T-helper 1 cell (primary cell): ENCODE data around the gene NR1H4.
A peak's percentile ranks its signal among the peaks of the same experiment; 100 is the strongest.
"Not testable (repeated sequence)": the region's sequence is repeated elsewhere in the genome, so short reads cannot be mapped to it uniquely, and the experiment has no call there.

Source experiments
- DNase-seq, 5 donors: peaks; one replicate each; pipeline ENCODE4 v3.0.0-alpha.2; 2012 to 2020
- total RNA-seq, 4 donors: gene quantifications; one replicate each; lab custom pipeline; 2026; lab: John Stamatoyannopoulos, UW

NR1H4 gene
- total RNA-seq, result 0 reads per million in 4 donors

DNA sequence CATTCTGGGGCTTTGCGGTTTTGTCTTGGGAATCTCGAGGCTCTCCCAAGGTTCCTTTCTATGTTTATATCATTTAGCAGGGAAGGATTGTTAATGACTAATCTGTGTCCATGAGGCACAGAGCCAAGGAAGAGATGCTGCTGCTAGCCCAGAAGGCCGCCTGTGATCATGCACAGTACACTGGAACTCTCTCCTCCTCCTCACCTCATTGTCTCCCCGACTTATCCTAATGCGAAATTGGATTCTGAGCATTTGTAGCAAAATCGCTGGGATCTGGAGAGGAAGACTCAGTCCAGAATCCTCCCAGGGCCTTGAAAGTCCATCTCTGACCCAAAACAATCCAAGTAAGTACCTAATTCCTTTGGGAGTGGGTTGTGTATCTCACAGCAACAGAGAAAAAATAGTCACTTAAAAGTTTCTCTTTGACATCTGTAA, at the start of gene NR1H4:
Gene NR1H4, plus strand, starts transcription at position 151 of the 435 bp plus-strand sequence. CDS start 19,458 bp downstream, outside the sequence.
- DNase-seq, result no peak

DNA sequence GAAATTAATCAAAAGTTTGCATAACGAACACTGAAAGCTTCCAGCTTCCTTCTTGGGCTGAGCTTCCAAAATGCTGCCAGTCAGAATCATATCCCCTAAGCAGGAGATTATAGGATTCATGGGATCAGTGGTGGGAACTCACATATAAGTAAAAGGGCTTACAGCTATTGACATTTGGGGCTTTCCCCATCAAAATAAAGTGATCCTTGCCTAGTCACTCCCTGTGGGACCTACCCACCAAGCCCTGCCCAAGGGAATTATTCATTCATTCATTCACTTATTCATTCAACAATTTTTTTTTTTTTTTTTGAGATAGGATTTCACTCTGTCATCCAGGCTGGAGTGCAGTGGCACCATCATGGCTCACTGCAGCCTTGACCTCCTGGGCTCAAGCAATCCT, 47.5 kb upstream of the NR1H4 start:
- no peak for DNase-seq

DNA sequence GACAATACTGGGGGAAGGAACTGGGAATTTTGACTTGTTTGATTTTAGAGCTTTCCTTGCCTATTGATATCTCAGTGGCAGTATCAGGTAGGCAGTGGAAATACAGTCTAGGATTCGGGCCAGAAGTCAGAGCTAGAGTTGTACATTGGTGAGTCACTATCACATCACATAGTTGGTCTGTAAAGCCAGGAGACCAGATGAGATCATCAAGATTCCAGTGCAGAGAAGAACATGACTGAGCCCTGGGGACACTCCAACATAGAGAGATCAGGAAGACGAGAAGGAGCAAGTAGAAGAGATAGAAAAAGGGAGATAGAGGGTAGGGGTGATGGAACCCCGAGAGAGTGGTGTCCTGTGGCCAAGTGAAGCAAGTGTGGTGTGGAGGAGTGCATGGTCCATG, 46.6 kb upstream of the NR1H4 start:
- no peak for DNase-seq

DNA sequence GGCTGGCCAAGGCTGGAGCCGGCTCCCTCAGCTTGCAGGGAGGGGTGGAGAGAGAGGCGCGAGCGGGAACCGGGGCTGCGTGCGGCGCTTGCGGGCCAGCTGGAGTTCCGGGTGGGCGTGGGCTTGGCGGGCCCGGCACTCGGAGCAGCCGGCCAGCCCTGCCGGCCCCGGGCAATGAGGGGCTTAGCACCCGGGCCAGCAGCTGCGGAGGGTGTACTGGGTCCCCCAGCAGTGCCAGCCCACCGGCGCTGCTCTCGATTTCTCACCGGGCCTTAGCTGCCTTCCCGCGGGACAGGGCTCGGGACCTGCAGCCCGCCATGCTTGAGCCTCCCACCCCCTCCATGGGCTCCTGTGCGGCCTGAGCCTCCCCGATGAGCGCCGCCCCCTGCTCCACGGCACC, 43.4 kb upstream of the NR1H4 start:
- DNase-seq, result not testable (repeated sequence)

DNA sequence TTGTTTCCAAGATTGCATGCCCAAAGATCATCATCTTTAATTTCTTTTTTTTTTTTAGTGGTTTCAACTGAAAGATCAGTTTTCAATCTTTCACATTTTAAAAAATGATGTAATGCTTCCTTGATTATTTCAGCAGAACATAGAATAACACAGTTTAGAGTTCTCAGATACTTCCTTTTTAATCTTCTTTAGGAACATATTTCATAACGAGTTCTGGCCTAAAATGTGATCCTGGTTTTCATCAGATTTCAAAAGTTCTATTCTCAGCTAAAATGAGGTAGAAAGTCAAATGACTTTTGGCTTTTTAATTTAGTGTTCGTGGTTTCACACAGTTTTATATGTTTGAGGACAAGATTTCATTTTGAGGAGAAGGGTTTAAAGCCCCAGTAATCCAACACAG, 40.0 kb upstream of the NR1H4 start:
- no peak for DNase-seq

DNA sequence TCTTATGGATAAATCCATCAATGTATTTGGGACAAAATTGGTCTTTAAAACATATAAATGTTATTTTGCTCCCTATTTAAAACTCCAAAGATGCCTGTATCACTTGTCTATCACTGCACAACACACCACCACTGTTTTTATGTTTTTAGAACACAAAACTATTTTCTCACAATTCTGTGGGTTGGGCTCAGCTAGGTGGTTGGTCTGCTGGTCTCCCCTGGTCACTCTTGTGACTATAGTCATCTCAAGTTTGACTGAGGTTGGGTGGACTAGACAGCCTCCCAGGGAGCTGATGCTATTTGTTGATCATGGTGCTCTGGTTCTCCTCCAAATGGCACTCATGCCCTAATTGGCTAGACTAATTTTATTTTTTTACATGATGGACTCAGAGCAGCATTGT, 39.5 kb upstream of the NR1H4 start:
- no peak for DNase-seq

DNA sequence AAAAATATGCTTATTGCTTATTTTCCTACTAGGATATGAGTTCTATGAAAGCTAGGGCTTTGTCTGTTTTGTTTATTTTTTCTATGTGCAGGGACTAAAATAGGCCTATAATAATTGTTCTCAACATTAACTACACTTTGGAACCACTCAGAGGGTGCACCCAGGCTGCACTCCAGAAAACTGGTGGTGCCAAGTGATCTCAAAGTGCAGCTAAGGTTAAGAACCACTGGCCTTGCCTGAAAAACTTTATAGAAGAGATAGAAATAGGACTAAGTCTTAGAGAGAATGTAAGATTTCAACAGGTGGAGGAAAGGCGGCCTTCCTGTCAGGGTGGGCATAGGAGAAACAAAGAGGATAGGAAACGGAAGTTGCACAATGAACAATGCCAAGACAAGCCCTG, 37.7 kb upstream of the NR1H4 start:
- no peak for DNase-seq

DNA sequence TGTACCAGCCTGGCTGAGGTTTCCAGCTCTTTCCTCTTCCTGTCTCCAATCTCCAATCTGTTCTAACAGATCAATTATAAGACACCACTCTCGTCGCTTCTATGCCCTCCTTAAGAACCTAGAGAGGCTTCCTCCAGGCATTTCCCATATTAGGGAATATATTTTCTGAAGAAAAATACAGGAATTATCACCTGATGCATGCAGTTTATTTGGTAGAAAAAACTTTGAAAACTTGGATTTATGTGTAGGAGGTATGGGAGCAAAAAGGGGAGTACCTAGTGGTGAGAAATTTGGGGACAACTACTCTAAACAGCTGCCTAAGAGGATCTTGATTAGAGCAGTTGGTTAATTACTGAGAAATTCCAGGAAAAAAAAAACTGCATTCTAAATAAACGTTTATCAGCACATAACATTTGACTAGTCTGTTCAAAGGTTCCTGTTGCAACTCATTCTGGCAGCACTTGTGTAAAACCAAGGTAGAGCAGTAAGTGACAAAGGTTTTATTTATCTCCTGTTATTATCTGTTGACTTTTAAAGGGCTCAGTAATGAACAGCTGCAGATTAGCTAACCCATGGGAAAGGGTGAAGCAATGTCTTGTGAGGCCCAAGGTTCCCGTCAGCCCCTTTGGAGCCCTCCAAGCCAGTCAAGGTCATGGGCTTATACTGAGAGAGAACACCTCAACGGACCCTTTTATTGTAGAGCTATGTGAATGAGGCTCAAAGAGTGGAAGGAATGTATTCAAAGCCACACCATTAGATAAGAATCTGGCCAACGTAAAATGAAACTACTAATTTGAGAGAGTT, 36.4 kb upstream of the NR1H4 start:
- peak in 1 of 5 donors; percentile 6 for DNase-seq

DNA sequence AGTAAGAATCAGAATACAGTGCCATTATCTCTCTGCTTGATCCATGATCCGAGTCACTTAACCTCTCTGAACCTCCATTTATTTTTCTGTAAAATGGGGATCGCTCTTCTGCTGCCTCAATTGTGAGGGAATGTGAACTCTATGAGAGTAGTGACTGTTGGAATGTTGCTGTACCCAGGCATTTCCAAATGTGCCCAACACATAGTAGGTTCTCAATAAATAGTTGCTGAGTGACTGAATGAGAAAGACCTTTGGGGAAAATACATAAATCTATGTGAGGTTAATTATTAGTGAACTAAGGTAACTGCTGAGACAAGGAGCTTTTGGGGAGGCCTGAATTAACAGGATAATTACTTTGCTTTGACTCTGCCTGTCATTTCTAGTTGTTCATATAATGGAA, 33.9 kb upstream of the NR1H4 start:
- DNase-seq, result no peak

DNA sequence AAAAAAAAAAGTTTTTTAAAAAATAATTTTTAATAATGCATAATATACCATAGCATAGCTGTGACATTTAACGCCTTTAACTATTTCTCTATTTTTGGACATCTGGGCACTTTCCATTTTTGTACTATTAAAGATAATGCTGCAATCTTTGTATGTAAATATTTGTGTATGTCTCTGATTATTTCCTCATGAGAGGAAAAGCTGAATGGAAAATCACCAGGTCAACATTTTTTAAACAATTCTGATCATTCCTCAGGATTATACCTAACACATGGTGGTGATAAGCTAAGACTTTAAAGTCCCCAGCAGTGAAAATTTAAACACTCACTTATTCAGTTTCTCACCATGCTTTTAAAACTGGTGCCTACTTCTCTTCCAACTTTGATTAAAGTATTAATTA, 31.3 kb upstream of the NR1H4 start:
- DNase-seq, result no peak

DNA sequence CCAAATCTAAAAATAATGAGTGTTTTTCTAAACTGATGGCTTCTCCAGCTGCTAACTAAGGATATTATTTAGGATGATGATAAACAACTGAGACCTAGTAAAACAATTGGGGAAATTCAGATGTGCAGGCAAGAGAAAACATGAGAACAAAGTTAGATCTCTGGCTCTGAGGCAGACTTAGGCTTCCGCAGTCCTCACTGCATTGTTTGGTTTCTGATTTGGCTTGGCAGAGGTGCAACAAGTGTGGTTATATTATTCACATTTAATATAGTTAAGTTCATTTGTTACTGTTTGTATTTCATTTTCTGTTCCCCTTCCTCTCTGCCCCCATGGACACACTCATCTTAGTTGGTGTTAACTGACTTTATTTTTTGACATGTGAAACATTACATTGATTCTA, 30.2 kb upstream of the NR1H4 start:
- no peak for DNase-seq

DNA sequence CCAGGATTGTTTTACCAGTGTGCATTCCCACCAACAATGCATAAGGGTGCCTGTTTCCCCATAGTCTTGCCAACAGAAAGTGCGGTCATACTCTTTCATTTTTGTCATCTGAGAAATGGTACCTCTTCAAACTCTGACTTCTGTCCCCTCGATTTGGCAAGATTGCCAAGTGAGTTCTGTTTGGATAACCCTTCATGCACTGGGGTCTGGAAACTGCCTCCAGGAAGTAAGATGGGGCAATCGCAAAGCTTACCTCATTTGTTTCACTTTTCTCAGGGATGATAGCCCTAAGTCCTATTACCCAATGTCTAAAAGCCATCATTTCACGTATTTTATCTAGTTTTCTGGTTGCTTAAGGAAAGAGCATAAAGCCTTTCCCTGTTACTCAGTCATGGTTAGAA, 28.6 kb upstream of the NR1H4 start:
- no peak for DNase-seq

DNA sequence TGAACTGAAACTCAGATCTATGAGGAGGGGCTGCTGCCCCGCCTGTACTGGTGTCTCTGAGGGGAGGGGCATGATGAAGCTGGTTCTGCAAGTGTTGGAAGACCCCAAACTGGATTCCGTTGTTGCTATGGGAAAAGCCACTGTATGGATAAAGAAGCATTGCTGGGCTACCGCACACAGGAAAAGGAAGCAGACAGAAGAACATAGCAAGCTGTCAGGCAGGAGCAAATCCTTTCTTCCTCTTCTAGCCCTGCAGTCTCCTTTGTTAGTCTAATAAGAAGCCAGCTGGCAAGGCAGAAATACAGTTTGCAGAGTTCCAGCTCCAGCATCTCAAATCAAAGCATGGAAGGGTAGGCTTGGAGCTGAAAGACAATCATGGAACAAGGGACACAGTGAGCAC, 26.3 kb upstream of the NR1H4 start:
- no peak for DNase-seq

DNA sequence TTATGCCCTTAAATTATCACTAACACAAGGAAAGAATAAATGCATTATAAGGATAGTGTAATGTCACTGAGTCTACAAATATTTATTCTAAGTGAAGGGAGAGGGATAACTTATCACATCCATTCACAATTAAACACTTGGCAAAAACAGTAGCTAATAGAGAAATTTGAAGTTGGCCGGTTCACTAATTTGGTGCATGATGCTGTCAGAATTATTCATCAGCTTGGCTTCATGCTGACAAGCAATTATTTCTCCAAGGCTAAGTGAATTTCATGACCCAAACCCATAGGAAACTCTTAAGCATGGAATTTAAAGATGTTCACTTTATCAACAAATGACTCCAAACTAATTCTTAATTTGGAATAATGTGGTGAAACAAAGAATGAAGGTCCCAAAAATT, 25.0 kb upstream of the NR1H4 start:
- no peak for DNase-seq

DNA sequence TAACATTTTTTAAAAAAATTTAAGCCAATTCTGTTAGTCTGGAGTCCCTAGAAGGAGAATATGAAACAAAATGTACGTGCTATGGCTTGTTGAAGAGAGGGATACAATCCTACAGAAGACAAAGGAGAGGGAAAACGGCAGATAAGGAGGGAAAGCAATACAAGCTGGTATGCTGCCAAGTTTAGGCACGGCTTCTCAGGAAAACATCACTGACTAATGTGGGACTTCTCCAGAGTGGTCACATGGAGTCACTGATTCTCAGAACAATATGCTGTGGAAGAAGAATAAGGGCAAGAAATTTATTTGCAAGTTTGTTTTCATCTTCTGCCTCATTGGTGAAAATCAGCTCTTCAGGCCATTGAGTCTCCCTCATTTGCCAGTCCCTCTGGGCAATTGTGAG, 22.9 kb upstream of the NR1H4 start:
- no peak for DNase-seq

DNA sequence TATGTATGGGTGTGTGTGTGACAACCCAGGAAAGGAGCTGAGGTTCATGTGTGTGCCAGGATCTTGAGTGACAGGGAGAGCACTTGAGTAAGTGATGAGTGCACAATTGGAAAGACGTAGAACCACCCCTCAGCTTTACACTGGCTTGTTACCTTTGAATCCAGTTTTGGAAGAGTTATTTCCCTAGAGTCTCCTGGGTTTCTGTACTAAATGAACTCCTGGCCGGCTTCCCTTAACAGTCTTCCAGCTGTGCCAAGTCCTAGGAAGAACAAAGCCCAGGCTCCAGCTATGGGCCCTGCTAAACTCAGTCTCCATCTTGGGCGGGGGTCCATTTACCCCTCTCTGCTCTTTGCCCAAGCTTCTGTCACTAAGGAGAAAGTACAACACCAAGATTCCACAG, 19.7 kb upstream of the NR1H4 start:
- DNase-seq, result no peak

DNA sequence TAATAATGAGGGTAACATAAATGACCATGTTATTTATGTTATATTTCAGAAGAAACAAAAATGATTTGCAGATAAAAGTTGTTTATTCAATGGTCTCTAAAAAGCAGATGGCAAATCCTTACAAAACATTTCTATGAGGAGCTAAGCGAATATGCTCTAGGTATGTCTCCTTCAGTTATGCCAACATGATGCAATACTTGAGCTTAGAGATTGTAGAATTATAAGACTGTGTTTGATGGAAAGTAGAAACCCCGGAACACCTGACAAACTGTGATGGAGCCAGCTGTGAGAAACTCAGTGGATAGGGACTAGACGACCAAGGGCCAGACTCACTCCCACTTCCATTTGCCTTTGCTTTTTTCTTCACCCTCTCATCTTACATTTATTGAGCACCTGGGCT, 17.8 kb upstream of the NR1H4 start:
- DNase-seq, result no peak

DNA sequence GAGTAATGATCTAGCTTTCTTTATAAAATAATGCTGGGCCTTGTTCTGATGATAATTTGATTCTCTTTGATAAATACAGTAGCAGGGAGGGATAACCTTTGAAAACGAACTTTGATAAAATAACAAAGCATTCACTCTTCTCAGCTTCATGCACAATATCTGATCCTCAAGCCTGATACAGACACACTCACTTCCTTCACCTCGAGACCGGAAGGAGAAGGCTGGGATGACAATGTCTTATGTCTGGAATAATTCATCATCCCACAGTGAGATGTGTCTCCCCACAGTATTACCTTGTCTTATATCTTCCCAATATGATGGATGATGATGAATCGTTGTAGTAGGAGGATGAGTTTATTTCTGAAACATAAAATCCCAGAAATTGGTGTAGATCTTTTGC, 15.5 kb upstream of the NR1H4 start:
- DNase-seq, result no peak

DNA sequence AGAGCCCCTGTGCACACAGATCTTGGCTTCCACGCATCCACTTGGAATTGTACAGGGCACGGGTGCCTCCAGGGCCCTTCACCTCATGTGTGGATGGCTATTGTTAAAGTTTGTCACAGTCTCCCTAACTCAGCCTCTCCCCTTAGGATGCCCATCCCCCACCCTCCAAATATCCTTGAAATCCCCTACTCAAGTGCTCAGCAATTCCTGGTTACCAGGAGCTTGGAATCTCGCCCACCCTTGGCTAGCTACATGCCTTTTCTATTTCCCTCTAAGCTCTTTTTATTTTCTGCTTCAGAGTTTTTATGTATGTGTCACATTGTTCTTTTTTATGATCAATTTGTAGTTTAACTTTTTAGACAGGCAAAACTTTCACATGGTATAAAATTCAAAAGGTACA, 13.0 kb upstream of the NR1H4 start:
- DNase-seq, result no peak

DNA sequence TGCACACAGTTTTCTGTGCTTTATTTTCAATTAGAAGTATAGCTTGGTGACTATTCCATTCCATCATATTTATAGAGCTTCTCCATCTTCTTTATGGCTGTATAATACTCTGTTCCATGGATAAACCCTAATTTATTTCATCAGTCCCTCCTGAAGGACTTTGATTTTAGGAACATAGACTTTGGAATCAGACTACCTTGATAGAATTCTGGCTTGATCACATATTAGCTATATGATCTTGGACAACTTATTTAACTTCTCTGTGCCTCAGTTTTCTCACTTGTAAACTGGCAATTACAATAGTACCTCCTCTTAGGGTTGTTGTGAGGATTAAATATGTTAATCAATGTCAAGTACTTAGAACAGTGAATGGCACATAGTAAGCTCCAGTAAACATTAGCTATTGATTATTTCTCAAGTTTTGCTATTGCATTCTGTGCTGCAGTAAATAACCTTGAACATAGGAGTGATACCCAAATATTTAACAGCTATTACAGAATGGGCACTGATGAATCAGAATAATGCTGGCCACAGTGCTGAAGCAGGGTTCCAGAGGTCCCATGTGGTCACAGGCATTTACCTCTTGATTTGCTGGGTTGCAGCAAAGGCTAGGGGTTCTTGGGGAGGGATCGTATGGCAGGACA, 12.2 kb upstream of the NR1H4 start:
- no peak for DNase-seq

DNA sequence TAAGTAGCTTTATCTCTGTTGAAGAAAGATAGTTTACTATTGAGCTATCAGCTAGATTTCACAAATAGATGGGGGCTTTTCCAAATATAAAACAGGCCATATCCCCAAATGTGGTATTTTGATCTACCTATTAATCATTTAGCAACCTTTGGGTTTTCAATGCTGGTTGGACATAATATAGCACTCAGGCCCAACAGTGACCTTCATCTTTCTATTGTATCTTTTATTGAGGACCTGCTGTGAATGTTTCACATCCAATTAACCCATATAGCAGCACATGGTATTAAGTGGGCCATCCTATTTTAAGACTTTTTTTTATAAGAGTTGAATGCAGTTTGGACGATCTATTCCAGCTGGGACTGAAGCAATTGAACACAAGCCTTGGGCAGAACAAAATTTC, 10.0 kb upstream of the NR1H4 start:
- no peak for DNase-seq

DNA sequence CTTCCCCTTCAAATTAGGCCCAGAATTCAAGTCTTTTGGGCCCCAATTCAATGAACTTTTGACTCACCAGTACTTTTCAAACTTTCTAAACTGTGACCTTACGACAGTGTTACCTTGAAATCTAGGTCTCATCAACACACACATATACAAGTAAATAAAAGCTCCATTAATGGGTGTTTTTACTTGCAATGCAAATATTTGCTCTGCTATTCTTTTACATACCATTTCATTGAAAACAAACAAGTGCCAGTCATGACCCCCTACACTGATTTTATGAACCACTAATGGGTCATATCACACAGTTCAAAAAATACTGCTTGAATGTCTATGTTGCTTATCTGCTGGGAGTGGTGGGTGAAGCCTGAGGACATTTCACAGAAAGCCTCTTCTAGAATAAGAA, 9.1 kb upstream of the NR1H4 start:
- DNase-seq, result no peak

DNA sequence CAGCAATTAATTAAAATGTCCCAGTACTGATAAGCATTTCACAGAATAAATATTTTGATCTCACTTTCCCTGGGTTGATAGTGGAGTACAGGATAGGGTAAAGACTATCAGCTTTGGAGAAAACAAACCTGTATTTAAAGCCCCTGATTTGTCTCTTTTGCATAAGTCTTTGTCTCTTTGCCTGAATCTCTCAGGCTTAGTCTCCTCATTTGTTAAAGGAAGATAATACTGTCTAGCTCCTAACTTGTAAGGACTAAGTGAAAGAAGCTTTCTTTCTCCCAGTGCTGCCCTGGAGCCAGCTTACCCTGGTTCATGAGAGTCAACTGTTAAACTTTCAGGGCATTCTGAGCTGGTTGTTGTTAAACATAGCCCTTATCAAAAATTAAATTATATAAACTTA, 5.5 kb upstream of the NR1H4 start:
- DNase-seq, result no peak

DNA sequence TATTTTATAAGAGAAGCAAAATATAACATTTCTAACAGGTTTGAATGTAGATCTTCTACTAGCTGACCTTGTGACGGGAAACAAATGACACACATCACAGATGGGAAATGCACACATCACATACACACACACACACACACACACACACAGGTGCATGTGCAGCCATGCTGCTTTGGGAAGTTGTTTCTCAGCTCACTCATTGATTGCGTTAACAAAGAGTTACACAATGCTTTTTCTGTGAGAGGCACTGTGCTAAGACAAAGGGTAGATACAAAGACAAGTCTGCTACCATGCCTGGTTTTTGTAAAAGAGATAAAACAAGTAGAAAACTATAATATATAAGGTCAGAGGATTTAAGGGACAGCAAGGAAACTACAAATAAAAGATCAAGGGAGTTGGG, 1.3 kb upstream of the NR1H4 start:
- no peak for DNase-seq
